ENCODE measurements around the gene UAP1. TPM values are rescaled to one million over a fixed set of nuclear protein-coding genes. Genes with fewer than 3 reads are reported as not detected.

UAP1 gene
- total RNA-seq, 1 donor from 2014 or later: 103 TPM

DNA sequence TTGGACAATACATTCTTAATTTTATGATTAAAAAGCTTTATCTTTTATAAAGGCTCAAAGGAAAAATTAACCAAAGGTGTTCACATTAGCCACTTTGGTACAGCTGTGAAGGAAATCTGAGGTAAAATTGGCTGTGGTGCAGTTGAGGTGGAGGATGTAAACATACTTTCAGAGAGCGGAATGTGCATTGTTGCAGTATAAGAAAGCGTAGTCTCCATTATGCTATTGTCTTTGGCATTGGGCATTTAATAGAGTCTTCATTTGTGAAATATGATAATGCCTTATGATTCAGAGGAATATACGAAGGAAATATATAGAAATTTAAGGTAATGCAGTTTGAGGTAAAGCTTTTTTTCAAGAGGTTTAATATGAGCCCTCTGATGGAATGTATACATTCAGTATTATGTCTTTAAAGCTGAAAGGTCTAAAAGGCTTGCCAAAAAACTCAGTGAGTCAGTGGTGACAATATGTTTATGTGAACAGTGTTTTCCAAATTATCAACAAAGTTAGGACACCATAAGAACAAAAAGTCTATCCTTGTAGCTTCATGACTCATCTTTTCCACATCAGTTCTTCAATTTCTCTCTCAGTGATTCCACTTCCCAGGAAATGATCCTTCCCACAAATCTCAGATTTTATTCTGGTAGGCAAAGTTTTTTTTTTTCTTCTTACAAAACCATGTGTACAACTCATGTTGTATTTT, 43.9 kb downstream of the UAP1 start:
- no peak overlapping the region for H3K4me3 ChIP-seq (ENCODE audit: insufficient read depth, low read depth, low read length)
- DNase-seq (ENCODE audit: low read depth): peak; percentile 96
- no peak for TF ChIP-seq EZH2 (IDR thresholded peaks at IDR 0.05; ENCODE audit: insufficient read depth, low read length)
- TF ChIP-seq, protein P1, sequence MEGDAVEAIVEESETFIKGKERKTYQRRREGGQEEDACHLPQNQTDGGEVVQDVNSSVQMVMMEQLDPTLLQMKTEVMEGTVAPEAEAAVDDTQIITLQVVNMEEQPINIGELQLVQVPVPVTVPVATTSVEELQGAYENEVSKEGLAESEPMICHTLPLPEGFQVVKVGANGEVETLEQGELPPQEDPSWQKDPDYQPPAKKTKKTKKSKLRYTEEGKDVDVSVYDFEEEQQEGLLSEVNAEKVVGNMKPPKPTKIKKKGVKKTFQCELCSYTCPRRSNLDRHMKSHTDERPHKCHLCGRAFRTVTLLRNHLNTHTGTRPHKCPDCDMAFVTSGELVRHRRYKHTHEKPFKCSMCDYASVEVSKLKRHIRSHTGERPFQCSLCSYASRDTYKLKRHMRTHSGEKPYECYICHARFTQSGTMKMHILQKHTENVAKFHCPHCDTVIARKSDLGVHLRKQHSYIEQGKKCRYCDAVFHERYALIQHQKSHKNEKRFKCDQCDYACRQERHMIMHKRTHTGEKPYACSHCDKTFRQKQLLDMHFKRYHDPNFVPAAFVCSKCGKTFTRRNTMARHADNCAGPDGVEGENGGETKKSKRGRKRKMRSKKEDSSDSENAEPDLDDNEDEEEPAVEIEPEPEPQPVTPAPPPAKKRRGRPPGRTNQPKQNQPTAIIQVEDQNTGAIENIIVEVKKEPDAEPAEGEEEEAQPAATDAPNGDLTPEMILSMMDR (IDR thresholded peaks at IDR 0.05; ENCODE audit: insufficient read depth, low read depth, low read length): no peak
- H3K27ac ChIP-seq (ENCODE audit: low read depth, low read length): peak overlapping the region; percentile 76
- no peak overlapping the region for H3K4me3 Mint-ChIP-seq (ENCODE audit: unreplicated experiment)
- no peaks in the 10 kb centered on the region for H3K79me2 ChIP-seq (ENCODE audit: insufficient read depth, low read length)
- peak; percentile 78 for FAIRE-seq
- no peaks in the 10 kb centered on the region for H3K27me3 Mint-ChIP-seq (ENCODE audit: low read depth, unreplicated experiment)
- no peaks in the 10 kb centered on the region for H4K20me1 ChIP-seq (ENCODE audit: insufficient read depth, low read length)
- no peaks in the 10 kb centered on the region for H3K27me3 ChIP-seq (ENCODE audit: insufficient read depth, low read length)
- H3K9me3 ChIP-seq (ENCODE audit: insufficient read depth, low read depth, low read length): no peaks in the 10 kb centered on the region
- peak overlapping the region; percentile 10 for H3K4me2 ChIP-seq (ENCODE audit: low read length)
- no peak overlapping the region for H2AFZ ChIP-seq (ENCODE audit: low read depth, low read length)
- peaks cover 13% of the 10 kb centered on the region for H3K4me1 ChIP-seq (ENCODE audit: insufficient read depth, low read length)
- peaks cover 2% of the 10 kb centered on the region for H3K9me3 Mint-ChIP-seq (ENCODE audit: unreplicated experiment)
- H3K4me1 Mint-ChIP-seq (ENCODE audit: low read depth, unreplicated experiment): peaks cover 7% of the 10 kb centered on the region
- H3K27ac Mint-ChIP-seq (ENCODE audit: unreplicated experiment): peak overlapping the region; percentile 66
- peaks cover 31% of the 10 kb centered on the region for H3K36me3 ChIP-seq (ENCODE audit: insufficient read depth, low read length)
- peaks cover 12% of the 10 kb centered on the region for H3K36me3 Mint-ChIP-seq (ENCODE audit: low read depth, unreplicated experiment)
- H3K9ac ChIP-seq (ENCODE audit: low read length): no peak overlapping the region

DNA sequence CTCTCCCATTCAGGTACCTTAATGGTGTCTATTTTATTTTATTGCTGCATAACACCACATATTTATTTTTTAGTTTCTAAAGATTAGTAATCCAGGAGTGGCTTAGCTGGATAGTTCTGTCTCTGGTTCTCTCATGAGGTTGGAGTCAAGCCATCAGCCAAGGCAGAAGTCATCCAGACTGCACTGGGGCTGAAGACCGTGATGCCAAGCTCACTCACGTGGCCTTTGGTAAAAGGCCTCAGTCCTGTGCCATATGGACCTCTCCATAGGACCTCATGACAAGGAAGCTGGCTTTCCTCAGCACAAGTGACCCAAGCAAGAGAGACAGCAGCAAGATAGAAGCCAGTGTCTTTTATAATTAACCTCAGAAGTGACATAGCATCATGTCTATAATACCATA, 47.8 kb downstream of the UAP1 start:
- no peaks in the 10 kb centered on the region for H3K79me2 ChIP-seq (ENCODE audit: insufficient read depth, low read length)
- H3K9me3 ChIP-seq (ENCODE audit: insufficient read depth, low read depth, low read length): no peaks in the 10 kb centered on the region
- H3K4me1 ChIP-seq (ENCODE audit: insufficient read depth, low read length): peaks cover 13% of the 10 kb centered on the region
- Mint-ChIP-seq H3K4me3 (ENCODE audit: unreplicated experiment) (no peak overlapping the region), H3K36me3 (ENCODE audit: low read depth, unreplicated experiment) (peaks cover 2% of the 10 kb centered on the region), H3K4me1 (ENCODE audit: low read depth, unreplicated experiment) (peaks cover 18% of the 10 kb centered on the region), H3K27ac (ENCODE audit: unreplicated experiment) (no peak overlapping the region), H3K9me3 (ENCODE audit: unreplicated experiment) (no peaks in the 10 kb centered on the region), H3K27me3 (ENCODE audit: low read depth, unreplicated experiment) (no peaks in the 10 kb centered on the region)
- no peak for FAIRE-seq
- no peaks in the 10 kb centered on the region for H4K20me1 ChIP-seq (ENCODE audit: insufficient read depth, low read length)
- H3K27ac ChIP-seq (ENCODE audit: low read depth, low read length): no peak overlapping the region
- no peak overlapping the region for H3K9ac ChIP-seq (ENCODE audit: low read length)
- TF ChIP-seq, protein P1 (IDR thresholded peaks at IDR 0.05; ENCODE audit: insufficient read depth, low read depth, low read length): no peak
- TF ChIP-seq EZH2 (IDR thresholded peaks at IDR 0.05; ENCODE audit: insufficient read depth, low read length): no peak
- DNase-seq (ENCODE audit: low read depth): no peak
- no peak overlapping the region for H3K4me3 ChIP-seq (ENCODE audit: insufficient read depth, low read depth, low read length)
- H3K4me2 ChIP-seq (ENCODE audit: low read length): no peak overlapping the region
- H3K36me3 ChIP-seq (ENCODE audit: insufficient read depth, low read length): peaks cover 5% of the 10 kb centered on the region
- no peak overlapping the region for H2AFZ ChIP-seq (ENCODE audit: low read depth, low read length)
- no peaks in the 10 kb centered on the region for H3K27me3 ChIP-seq (ENCODE audit: insufficient read depth, low read length)

All from astrocyte (in vitro differentiated cells and primary cell).